CD14-positive monocyte (primary cell): Measurements from ENCODE around the gene SLC12A9. TPM values are rescaled to one million over a fixed set of nuclear protein-coding genes. Genes with fewer than 3 reads are reported as not detected.

ENCODE experiments used
- DNase-seq, 3 donors: peaks; one replicate each; pipeline ENCODE4 v3.0.0-alpha.2; 2011 to 2022
- H2AFZ ChIP-seq: 2 replicates; pipeline ENCODE4 v1.6.0; 2012; ENCODE audit warnings: mild to moderate bottlenecking, low read depth, low read length, inconsistent platforms; ENCODE audit not compliant: insufficient read depth, poor library complexity, severe bottlenecking
- H3K27ac ChIP-seq, 2 donors: 1 replicate in 1 of 2; 2 replicates in 1 of 2; pipeline ENCODE4 v1.5.1; 2012 to 2013; ENCODE audit warnings: low read length in 2 of 2, control low read depth in 1 of 2, inconsistent platforms in 1 of 2, low read depth in 1 of 2, mild to moderate bottlenecking in 1 of 2
- H3K27me3 ChIP-seq, 2 donors: one replicate each; pipeline versions ENCODE4 v1.6.0 to v1.6.1; 2011 to 2013; ENCODE audit warnings: low read length in 2 of 2; ENCODE audit not compliant: control insufficient read depth in 2 of 2, insufficient read depth in 2 of 2
- H3K36me3 ChIP-seq, 2 donors: replicated peaks in 1 of 2; 1 replicate in 1 of 2; 2 replicates in 1 of 2; pipeline versions ENCODE4 v1.5.1 to v1.6.1; 2012 to 2013; ENCODE audit warnings: low read length in 2 of 2, control low read depth in 1 of 2, inconsistent platforms in 1 of 2, mild to moderate bottlenecking in 1 of 2; ENCODE audit not compliant: insufficient read depth in 2 of 2, control insufficient read depth in 1 of 2
- H3K4me1 ChIP-seq, 2 donors: 1 replicate in 1 of 2; 2 replicates in 1 of 2; pipeline versions ENCODE4 v1.5.1 to v1.6.1; 2012 to 2013; ENCODE audit warnings: low read length in 2 of 2, control low read depth in 1 of 2, inconsistent platforms in 1 of 2, mild to moderate bottlenecking in 1 of 2, moderate library complexity in 1 of 2; ENCODE audit not compliant: insufficient read depth in 2 of 2, control insufficient read depth in 1 of 2
- H3K4me2 ChIP-seq: replicated peaks from 2 replicates; pipeline ENCODE3; 2012; ENCODE audit warnings: low read length, moderate library complexity, mild to moderate bottlenecking; ENCODE audit not compliant: poor library complexity, severe bottlenecking; ENCODE audit errors: extremely low read depth
- H3K4me3 ChIP-seq, 3 experiments: fragments of 200-600 bp in 1 of 3; sonication (generic) in 1 of 3; replicated peaks in 1 of 3; 1 replicate in 2 of 3; 2 replicates in 1 of 3; pipeline ENCODE4 v1.5.1; 2011 to 2013; ENCODE audit warnings: low read length in 3 of 3, mild to moderate bottlenecking in 3 of 3, control low read depth in 2 of 3, low read depth in 2 of 3, inconsistent platforms in 1 of 3, moderate library complexity in 1 of 3
- H3K79me2 ChIP-seq: 2 replicates; pipeline ENCODE4 v1.6.0; 2012; ENCODE audit warnings: mild to moderate bottlenecking, control low read depth, inconsistent platforms, low read length, moderate library complexity; ENCODE audit not compliant: insufficient read depth
- H3K9ac ChIP-seq: 2 replicates; pipeline ENCODE4 v1.6.0; 2017; ENCODE audit warnings: low read length, mild to moderate bottlenecking; ENCODE audit not compliant: insufficient read depth, poor library complexity, severe bottlenecking
- H3K9me3 ChIP-seq, 2 donors: replicated peaks in 1 of 2; 1 replicate in 1 of 2; 2 replicates in 1 of 2; pipeline versions ENCODE4 v1.5.1 to v1.6.1; 2012 to 2013; ENCODE audit warnings: low read length in 2 of 2, control low read depth in 1 of 2; ENCODE audit not compliant: control insufficient read depth in 1 of 2, insufficient read depth in 1 of 2
- H4K20me1 ChIP-seq: 2 replicates; pipeline ENCODE4 v1.6.0; 2012; ENCODE audit warnings: mild to moderate bottlenecking, low read length, control low read depth, moderate library complexity; ENCODE audit not compliant: insufficient read depth
- H3K27ac Mint-ChIP-seq, 7 donors: one replicate each; pipeline ENCODE4 v1.8.0; 2020; ENCODE audit warnings: mild to moderate bottlenecking in 7 of 7, mixed read lengths in 7 of 7, moderate library complexity in 6 of 7, inconsistent platforms in 2 of 7
- H3K27me3 Mint-ChIP-seq, 3 donors: one replicate each; pipeline ENCODE4 v1.8.0; 2021 to 2022; ENCODE audit warnings: low read depth in 3 of 3, mild to moderate bottlenecking in 3 of 3, mixed read lengths in 3 of 3, moderate library complexity in 3 of 3, inconsistent platforms in 1 of 3
- H3K36me3 Mint-ChIP-seq, 2 donors: one replicate each; pipeline ENCODE4 v1.8.0; 2020; ENCODE audit warnings: mixed read lengths in 2 of 2, inconsistent platforms in 1 of 2, mild to moderate bottlenecking in 1 of 2
- H3K4me1 Mint-ChIP-seq: one replicate; pipeline ENCODE4 v1.8.0; 2020; ENCODE audit warnings: mild to moderate bottlenecking, mixed read lengths
- H3K4me3 Mint-ChIP-seq, 2 donors: one replicate each; pipeline ENCODE4 v1.8.0; 2020; ENCODE audit warnings: mild to moderate bottlenecking in 2 of 2, mixed read lengths in 2 of 2, moderate library complexity in 1 of 2
- H3K9me3 Mint-ChIP-seq, 7 donors: one replicate each; pipeline ENCODE4 v1.8.0; 2020 to 2022; ENCODE audit warnings: mixed read lengths in 7 of 7, mild to moderate bottlenecking in 6 of 7, moderate library complexity in 6 of 7, inconsistent platforms in 2 of 7
- WGBS: methylation state at CpG from one replicate; pipeline ENCODE4 v1.1.5; 2013; ENCODE audit warnings: missing lambda C conversion rate; ENCODE audit not compliant: insufficient coverage; 5-methylcytosine and 5-hydroxymethylcytosine counted together
- intact Hi-C, 2 donors: fragments of 100-400 bp; cut with micrococcal nuclease; formaldehyde crosslinking; loops; one replicate each; pipeline versions ENCODE4 v1.15.0 to v1.15.1; 2023
- polyA plus RNA-seq, 3 donors: library from polyadenylated mRNA; depleted of rRNA in 1 of 3; unstranded in 2 of 3; stranded (reverse) in 1 of 3; fragments of 300-500 nt in 2 of 3; fragments of >200 nt in 1 of 3; fragmentation: Illumina TruSeq in 2 of 3; gene quantifications; 1 replicate in 2 of 3; 2 replicates in 1 of 3; pipeline ENCODE4 v1.2.3, GENCODE V29; 2012 to 2021
- TF ChIP-seq, protein P1 (sequence below): fragments of 200-600 bp; IDR thresholded peaks from one replicate; pipeline ENCODE4 v1.8.0; 2022; ENCODE audit warnings: antibody characterized with exemption, mild to moderate bottlenecking

Gene SLC12A9
- polyA plus RNA-seq, 3 donors, result 18.8 to 119 (median 19.3) TPM

DNA sequence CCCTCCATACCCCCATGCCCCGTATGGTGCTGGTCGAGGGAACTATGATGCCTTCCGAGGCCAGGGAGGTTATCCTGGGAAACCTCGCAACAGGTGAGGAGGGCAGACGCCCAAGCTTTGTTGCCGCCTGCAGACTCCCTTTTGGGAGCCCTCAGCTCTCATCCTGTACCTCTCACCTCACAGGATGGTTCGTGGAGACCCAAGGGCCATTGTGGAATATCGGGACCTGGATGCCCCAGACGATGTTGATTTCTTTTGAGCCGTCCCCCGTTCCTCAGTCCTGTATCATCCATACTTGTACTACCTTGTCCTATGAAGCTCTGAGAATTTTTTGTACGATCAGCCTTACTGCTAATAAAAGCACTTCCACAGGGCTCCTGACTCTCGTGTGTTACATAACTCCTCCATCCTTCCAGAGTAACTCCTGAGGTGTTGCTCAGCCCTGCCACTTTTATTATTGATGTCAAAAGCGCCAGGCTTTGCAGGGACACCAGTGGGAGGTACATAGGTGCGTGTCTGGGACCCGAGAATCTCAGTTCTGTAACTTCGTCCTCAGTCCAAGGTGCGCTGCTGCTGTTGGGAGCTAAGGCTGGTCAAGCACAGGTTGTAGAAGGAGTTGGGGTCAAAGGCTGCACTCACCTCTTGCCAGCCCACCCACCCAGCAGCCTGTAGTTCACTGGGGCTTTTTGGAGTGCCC is 35.9 kb downstream of the SLC12A9 start:
- Histone ChIP-seq H4K20me1 (peaks cover 32% of the 10 kb centered on the region), H3K36me3 (peaks cover 33 to 42% of the 10 kb centered on the region in 2 donors), H3K27ac (peak overlapping the region; percentile 68 to 76), H3K27me3 (peaks cover 14 to 32% of the 10 kb centered on the region in 2 donors), H3K9ac (peak overlapping the region; percentile 67), H3K4me2 (peak overlapping the region; percentile 97), H2AFZ (no peak overlapping the region), H3K9me3 (no peaks in the 10 kb centered on the region), H3K79me2 (peaks cover 12% of the 10 kb centered on the region), H3K4me3 (peak overlapping the region in 2 of 3 experiments; percentile 36 to 81), H3K4me1 (peaks cover 49 to 59% of the 10 kb centered on the region in 2 donors)
- Mint-ChIP-seq H3K36me3 (peaks cover 53 to 61% of the 10 kb centered on the region in 2 donors), H3K4me3 (peak overlapping the region; percentile 69 to 81), H3K4me1 (peaks cover 56% of the 10 kb centered on the region), H3K27me3 (peaks cover 28 to 39% (median 37%) of the 10 kb centered on the region in 3 donors), H3K9me3 (peaks cover 0 to 11% (median 8%) of the 10 kb centered on the region in 7 donors), H3K27ac (peak overlapping the region in 6 of 7 donors; percentile 83 to 94 (median 92))
- intact Hi-C loops, result loop anchor here in 1 of 2 donors (5.0 kb wide), 1 partner anchor 276 kb away; the partner anchor contains the start of gene MOSPD3
- TF ChIP-seq, protein P1, sequence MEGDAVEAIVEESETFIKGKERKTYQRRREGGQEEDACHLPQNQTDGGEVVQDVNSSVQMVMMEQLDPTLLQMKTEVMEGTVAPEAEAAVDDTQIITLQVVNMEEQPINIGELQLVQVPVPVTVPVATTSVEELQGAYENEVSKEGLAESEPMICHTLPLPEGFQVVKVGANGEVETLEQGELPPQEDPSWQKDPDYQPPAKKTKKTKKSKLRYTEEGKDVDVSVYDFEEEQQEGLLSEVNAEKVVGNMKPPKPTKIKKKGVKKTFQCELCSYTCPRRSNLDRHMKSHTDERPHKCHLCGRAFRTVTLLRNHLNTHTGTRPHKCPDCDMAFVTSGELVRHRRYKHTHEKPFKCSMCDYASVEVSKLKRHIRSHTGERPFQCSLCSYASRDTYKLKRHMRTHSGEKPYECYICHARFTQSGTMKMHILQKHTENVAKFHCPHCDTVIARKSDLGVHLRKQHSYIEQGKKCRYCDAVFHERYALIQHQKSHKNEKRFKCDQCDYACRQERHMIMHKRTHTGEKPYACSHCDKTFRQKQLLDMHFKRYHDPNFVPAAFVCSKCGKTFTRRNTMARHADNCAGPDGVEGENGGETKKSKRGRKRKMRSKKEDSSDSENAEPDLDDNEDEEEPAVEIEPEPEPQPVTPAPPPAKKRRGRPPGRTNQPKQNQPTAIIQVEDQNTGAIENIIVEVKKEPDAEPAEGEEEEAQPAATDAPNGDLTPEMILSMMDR, result no peak
- WGBS, result 81% methylated on average over 7 of the region's 18 CpGs
- no peak for DNase-seq

DNA sequence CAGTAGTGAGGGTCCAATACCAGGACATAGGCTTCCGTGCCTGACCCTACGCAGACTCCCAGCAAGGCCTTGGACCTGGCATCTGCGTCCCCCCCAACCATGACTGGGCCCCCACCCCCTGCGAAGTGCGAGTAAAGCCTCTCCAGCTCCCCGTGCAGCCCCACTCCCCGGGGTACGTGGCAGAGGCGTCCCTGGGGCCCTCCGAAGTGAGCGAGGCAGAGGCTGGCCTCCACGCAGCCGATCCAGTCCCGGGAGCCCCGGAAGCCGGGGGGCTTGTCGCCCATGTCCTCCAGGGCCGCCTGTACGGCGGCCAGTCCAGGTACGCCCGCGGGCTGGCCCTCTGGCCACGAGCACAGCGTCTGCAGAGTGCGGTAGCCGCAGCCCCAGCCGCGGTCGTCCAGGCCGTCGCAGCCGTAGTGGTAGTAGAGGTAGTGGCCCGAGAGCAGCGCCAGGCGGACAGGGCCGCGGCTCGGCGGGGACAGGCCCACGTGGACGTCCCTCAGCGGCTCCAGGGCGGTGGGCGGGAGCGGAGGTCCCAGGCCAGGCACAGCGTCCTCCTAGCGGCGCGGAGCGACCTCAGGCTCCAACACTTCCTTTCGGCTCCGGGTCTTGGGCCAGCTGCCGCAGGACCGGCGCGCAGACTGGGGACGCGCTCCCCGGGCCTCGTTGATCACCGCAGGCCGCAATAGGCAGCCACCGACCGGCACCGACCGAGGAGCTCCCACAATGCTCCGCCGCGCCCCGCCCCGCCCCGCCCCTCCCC is 36.7 kb downstream of the SLC12A9 start, which contains the start of gene UFSP1:
TSS of gene UFSP1 (minus strand) at position 728 of the 763 bp plus-strand sequence. CDS start at position 284, 444 bp downstream.
- H3K36me3 ChIP-seq, result peaks cover 26 to 34% of the 10 kb centered on the region in 2 donors
- H3K79me2 ChIP-seq, result peaks cover 12% of the 10 kb centered on the region
- peak within 1 kb of the TSS; percentile 89 for H2AFZ ChIP-seq
- peaks cover 46 to 55% of the 10 kb centered on the region in 2 donors for H3K36me3 Mint-ChIP-seq
- intact Hi-C loops, result loop anchor here in 1 of 2 donors (5.0 kb wide), 1 partner anchor 277 kb away; the partner anchor contains the start of gene MOSPD3
- H3K4me1 Mint-ChIP-seq, result peaks cover 56% of the 10 kb centered on the region
- TF ChIP-seq, protein P1, result no peak
- H3K27ac Mint-ChIP-seq, result peak within 1 kb of the TSS in 6 of 7 donors; percentile 26 to 89 (median 62)
- peaks cover 29% of the 10 kb centered on the region for H4K20me1 ChIP-seq
- peaks cover 33 to 45% (median 44%) of the 10 kb centered on the region in 3 donors for H3K27me3 Mint-ChIP-seq
- H3K4me3 ChIP-seq, result peak within 1 kb of the TSS; percentile 43 to 81 (median 54)
- peak within 1 kb of the TSS; percentile 97 for H3K4me2 ChIP-seq
- H3K4me3 Mint-ChIP-seq, result peak within 1 kb of the TSS; percentile 83 to 96
- WGBS, result 6% methylated on average over 62 of the region's 73 CpGs
- H3K27ac ChIP-seq, result peak within 1 kb of the TSS in 1 of 2 donors; percentile 76
- peaks cover 0 to 5% of the 10 kb centered on the region in 2 donors for H3K9me3 ChIP-seq
- peaks cover 14 to 39% of the 10 kb centered on the region in 2 donors for H3K27me3 ChIP-seq
- H3K9ac ChIP-seq, result peak within 1 kb of the TSS; percentile 67
- no peak for DNase-seq
- peaks cover 49 to 59% of the 10 kb centered on the region in 2 donors for H3K4me1 ChIP-seq
- peaks cover 0 to 12% (median 8%) of the 10 kb centered on the region in 7 donors for H3K9me3 Mint-ChIP-seq
